Endometrial microvascular endothelial cells (primary cell): ENCODE measurements around the gene HELQ. TPM values are rescaled to one million over a fixed set of nuclear protein-coding genes. Genes with fewer than 3 reads are reported as not detected.

ENCODE experiments used
- in situ Hi-C: cut with HindIII; loops from 2 replicates; pipeline ENCODE4 v1.10.0; 2017; ENCODE audit warnings: low sequenced_read_pairs, low pct_unique_long_range_greater_than_20kb; ENCODE audit errors: inconsistent ontology term
- total RNA-seq: library from RNA; depleted of rRNA; stranded (reverse); fragments of >200 nt; gene quantifications from one replicate; pipeline ENCODE4 v1.2.3, GENCODE V29; 2015; ENCODE audit errors: inconsistent ontology term

Gene HELQ
- total RNA-seq, 1 donor from 2014 or later: 6.4 TPM

DNA sequence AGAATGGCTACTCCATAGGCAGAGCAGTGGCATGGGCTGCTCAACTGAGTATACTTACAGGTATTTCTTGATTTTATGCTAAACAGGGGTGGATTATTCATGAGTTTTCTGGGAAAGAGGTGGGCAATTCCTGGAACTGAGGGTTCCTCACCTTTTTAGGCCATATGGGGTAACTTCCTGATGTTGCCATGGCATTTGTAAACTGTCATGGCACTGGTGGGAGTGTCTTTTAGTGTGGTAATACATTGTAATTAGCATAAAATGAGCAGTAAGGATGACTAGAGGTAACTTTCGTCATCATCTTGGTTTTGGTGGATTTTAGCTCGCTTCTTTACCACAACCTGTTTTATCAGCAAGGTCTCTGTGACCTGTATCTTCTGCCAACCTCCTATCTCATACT is 72.8 kb downstream of the HELQ start:
- in situ Hi-C loops: no loop called here

DNA sequence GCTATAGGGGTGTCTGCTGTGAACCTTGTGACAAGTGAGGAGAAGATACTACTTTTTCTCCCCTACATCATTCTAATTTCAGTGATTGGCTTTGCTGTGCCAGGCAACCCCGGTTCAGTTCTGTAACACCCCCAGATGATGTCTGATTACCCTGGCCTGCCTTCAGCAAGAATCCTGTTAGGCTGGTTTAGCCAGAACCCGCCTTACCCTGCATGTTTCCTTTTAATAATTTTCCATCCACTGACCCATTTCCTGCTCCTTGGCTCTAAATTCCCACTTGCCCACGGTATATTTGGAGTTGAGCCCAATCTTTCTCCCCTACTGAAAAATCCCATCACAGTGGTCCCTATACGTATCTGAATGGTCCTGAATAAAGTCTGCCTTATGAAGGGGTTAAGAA is 74.5 kb downstream of the HELQ start:
- in situ Hi-C loops: no loop called here

DNA sequence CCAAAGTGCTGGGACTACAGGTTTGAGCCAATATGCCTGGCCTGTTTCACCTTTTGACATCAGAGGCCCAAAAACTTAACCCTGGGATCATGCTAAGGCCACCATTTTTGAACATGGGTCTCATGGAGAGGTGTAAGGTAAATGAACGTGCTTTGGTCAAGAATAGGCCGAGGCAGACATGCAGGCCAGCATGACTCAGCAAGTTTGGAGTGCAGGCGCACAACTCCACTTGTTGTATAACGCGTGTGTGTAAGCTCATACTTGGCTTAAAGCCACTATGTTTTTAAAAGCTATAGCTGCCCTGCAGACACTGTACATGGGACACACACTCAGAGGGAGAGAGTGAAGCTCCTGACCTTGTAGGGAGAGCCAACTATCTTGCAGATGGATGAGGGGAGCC is 77.2 kb downstream of the HELQ start:
- in situ Hi-C loops: no loop called here

- in situ Hi-C loops: no loop called here
These were observed 82.7 kb downstream of the HELQ start for GRCh38 chr4:83372931-83373330.

- in situ Hi-C loops: no loop called here
These were observed 83.7 kb downstream of the HELQ start for GRCh38 chr4:83371936-83372335.

DNA sequence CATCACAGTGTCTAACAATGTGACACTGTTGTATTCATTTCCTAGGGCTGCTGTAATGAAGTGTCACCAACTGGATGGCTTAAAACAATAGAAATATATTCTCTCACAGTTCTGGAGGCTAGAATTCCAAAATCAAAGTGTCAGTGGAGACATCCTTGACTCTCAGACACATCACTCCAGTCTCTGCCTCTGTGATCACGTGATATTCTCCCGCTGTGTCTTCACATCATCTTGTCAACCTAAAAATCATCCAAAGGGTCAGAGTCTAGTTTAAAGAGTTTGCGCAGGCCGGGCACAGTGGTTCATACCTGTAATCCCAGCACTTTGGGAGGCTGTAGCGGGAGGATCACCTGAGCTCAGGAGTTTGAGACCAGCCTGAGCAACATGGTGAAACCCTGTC is 84.4 kb downstream of the HELQ start:
- in situ Hi-C loops: no loop called here

DNA sequence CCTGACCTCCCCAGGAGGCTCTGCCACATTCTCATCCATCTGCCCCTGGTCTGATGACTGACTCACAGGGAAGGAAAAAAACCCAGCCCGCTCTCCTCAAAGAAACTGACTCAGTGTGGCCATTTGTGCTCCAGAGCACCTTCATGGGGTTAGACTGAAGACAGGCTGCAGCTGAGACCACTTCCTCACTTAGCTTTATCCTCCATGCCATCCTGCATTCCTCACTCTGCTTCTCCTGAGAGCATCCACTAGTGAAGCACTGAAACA is 85.0 kb downstream of the HELQ start:
- in situ Hi-C loops: no loop called here

GRCh38 chr4:83369831-83370639 is 85.6 kb downstream of the HELQ start:
- in situ Hi-C loops: no loop called here

GRCh38 chr4:83364312-83364711 is 91.3 kb downstream of the HELQ start:
- in situ Hi-C loops: no loop called here

- in situ Hi-C loops: no loop called here
These were observed 92.9 kb downstream of the HELQ start for GRCh38 chr4:83362492-83363329.

DNA sequence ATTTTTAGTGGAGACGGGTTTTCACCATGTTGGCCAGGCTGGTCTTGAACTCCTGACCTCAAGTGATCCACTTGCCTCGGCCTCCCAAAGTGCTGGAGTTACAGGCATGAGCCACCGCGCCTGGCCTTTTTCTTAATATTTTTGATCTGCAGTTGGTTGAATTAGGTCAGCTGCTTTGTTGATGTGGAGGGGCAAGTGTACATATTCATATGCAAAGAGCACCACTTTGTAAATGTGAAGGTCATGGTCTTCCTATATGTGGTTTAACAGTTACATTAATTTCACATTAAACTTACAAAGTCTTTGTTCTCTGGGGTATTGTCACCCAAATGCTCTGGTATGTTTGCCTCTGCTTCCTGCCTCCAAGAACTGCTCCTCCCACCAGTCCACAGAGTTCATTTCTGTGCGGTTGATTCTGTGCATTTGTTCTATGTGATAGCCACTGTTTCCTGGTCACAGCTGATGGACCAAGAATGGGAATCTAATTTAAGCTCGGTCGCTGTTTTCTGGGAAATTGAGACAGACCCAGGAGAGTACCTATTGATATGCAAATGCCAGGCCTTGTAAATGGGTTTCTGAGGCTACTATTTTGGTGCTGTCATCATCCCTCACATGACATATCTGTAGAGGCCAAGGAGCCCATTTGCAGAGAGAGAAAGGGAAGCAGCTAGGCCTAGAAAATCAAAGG is 94.1 kb downstream of the HELQ start:
- in situ Hi-C loops: no loop called here

DNA sequence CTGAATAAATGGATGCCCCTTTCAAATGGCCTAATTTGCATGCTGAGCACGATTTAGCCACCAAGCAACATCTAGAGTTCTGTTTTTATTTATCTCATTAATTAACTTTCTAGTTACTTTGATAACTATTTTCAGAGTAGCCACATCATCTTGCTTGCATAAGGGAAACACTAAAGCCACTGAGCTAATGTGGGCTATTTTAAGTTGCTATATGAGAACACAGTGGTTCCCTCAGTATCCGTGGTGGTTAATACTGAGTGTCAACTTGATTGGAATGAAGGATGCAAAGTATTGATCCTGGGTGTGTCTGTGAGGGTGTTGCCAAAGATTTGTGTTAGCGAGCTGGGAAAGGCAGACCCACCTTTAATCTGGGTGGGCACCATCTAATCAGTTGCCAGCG is 95.6 kb downstream of the HELQ start:
- in situ Hi-C loops: no loop called here

DNA sequence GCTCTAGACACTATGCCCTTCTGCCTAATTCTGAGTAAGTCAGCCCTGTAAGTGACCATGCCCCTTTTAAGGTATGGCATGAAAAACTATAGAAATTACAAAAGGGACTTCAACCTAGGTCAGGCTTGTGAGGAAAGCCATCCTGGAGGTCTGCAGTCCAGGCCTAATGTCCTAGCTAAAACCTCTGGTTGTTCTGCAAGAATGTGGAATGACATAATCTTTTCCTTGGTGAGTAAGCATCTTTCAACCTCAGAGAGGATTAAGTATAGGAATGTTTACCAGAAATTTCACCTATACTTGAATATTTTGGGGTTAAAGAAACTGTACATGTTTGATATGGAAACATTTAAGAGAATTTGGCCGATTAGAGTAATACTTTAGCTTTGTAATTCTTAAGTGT is 97.2 kb downstream of the HELQ start:
- in situ Hi-C loops: no loop called here

Other genes starting within 250 kb of the HELQ start
- 26.6 TPM for gene COQ2, start 171.0 kb downstream of the HELQ start, total RNA-seq
- gene HPSE, start 121.0 kb downstream of the HELQ start, total RNA-seq: 1.8 TPM
- 29.4 TPM for gene MRPS18C, start 235 bp upstream of the HELQ start, total RNA-seq
- gene ABRAXAS1, start 29.3 kb upstream of the HELQ start, total RNA-seq: 19.5 TPM
- 11.6 TPM for gene GPAT3, start 80.3 kb upstream of the HELQ start, total RNA-seq